ENCODE data around the gene TMEM239.

Gene TMEM239

DNA sequence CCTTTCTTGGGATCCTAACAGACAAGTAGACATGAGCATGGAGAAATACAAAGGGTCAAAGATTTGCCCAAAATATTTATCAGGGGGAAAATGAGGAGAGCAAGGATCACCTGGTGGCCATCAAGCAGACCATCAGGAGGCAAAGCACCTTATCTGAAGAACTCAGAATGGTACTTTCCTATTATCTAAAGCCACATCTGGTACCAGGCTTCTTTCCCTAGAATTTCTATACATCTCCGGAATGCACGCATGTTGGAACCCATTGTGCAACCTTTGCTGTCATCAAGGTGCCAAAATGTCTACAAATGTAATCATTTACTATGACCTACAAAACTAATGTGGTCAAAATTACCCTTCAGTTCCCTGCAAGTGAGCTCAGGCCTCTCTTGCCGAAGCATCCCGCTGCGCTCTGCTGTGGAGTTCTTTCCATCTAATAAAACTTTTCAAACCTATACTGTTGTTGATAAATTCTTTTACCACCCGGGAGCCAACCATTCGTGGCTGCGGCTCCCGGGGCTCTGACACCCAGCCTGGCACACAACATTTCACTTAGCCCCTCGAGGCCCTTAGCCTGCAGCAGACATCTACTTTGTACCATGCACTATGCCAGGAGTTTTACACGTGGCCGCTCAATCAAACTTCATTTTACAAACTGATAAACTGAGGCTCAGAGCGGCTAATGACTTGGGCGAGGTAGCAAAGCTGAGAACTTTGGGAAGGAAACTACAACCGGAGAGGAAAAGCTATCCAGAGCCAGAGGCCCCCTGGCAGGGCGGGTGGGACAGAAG lies 11.9 kb upstream of the TMEM239 start:
- Histone ChIP-seq H4K20me1 (ENCODE audit: insufficient read depth, low read length, poor library complexity, severe bottlenecking) (no peaks in the 10 kb centered on the region), H3K4me1 (ENCODE audit: insufficient read depth, low read length, poor library complexity, severe bottlenecking) (peaks cover 15% of the 10 kb centered on the region), H3K4me3 (ENCODE audit: low read length, poor library complexity, severe bottlenecking) (no peak overlapping the region), H2AFZ (ENCODE audit: low read length) (no peak overlapping the region), H3K9me3 (ENCODE audit: insufficient read depth, low read depth, low read length) (no peaks in the 10 kb centered on the region), H3K9ac (ENCODE audit: low read depth, low read length, poor library complexity, severe bottlenecking) (no peak overlapping the region), H3F3A (ENCODE audit: low read depth) (peaks cover 9% of the 10 kb centered on the region; the same call in 1 of the 2 replicates), H3K9me2 (replicated peaks; ENCODE audit: low read depth, low read length) (no peaks in the 10 kb centered on the region), H3K36me3 (ENCODE audit: insufficient read depth, low read length) (no peaks in the 10 kb centered on the region), H3K4me2 (ENCODE audit: low read depth, low read length, poor library complexity, severe bottlenecking) (no peak overlapping the region), H3K27me3 (ENCODE audit: insufficient read depth, low read length, poor library complexity, severe bottlenecking) (peaks cover 8% of the 10 kb centered on the region), H3K79me2 (ENCODE audit: insufficient read depth, low read length) (peaks cover 10% of the 10 kb centered on the region)
- TF ChIP-seq, protein P1, sequence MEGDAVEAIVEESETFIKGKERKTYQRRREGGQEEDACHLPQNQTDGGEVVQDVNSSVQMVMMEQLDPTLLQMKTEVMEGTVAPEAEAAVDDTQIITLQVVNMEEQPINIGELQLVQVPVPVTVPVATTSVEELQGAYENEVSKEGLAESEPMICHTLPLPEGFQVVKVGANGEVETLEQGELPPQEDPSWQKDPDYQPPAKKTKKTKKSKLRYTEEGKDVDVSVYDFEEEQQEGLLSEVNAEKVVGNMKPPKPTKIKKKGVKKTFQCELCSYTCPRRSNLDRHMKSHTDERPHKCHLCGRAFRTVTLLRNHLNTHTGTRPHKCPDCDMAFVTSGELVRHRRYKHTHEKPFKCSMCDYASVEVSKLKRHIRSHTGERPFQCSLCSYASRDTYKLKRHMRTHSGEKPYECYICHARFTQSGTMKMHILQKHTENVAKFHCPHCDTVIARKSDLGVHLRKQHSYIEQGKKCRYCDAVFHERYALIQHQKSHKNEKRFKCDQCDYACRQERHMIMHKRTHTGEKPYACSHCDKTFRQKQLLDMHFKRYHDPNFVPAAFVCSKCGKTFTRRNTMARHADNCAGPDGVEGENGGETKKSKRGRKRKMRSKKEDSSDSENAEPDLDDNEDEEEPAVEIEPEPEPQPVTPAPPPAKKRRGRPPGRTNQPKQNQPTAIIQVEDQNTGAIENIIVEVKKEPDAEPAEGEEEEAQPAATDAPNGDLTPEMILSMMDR (conservative IDR thresholded peaks at IDR 0.05; ENCODE audit: low read length), result no peak
- TF ChIP-seq EZH2phosphoT487 (IDR thresholded peaks at IDR 0.05; ENCODE audit: borderline replicate concordance), result no peak

DNA sequence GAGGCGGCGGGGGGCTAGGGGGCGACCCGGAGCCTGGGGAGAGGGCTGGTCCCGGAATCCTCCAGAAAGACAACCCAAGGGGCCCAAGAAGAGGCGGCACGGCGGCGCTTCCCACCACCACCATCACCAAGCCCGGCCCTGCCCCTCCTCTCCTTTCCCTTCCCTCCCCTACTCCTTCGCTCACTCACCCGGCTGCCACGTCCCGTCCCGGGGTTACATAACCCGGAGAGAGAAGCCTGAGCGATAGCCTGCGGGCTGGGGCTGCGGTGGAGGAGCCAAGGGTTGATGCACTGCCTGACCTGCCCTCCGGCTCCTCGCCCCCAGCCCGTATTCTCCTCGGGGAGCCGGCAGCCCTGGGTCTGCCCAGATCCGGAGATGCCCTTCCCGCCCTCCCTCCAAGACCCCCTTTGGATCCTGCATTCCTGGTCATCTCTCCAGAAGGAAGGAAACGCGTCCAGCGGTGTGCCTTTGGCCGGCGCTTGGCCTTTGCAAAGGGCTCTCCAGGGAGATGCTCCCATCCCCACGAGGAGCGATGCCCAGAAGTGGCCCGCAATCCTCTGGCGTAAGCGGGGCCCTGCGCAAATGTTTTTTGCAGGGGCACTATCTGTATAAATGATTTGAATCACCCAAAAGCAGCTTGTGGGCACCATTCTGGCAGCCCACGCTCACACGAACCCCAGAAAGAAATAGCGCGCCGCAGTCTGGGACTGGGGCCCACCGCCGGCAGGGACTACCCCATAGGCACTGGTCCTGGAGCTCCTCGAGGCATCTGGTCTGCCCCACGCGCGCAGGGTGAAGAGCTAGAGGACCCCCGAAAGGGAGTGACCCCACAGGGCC lies 11.1 kb upstream of the TMEM239 start:
- Histone ChIP-seq H3K9me3 (ENCODE audit: insufficient read depth, low read depth, low read length) (no peaks in the 10 kb centered on the region), H3K4me3 (ENCODE audit: low read length, poor library complexity, severe bottlenecking) (no peak overlapping the region)

DNA sequence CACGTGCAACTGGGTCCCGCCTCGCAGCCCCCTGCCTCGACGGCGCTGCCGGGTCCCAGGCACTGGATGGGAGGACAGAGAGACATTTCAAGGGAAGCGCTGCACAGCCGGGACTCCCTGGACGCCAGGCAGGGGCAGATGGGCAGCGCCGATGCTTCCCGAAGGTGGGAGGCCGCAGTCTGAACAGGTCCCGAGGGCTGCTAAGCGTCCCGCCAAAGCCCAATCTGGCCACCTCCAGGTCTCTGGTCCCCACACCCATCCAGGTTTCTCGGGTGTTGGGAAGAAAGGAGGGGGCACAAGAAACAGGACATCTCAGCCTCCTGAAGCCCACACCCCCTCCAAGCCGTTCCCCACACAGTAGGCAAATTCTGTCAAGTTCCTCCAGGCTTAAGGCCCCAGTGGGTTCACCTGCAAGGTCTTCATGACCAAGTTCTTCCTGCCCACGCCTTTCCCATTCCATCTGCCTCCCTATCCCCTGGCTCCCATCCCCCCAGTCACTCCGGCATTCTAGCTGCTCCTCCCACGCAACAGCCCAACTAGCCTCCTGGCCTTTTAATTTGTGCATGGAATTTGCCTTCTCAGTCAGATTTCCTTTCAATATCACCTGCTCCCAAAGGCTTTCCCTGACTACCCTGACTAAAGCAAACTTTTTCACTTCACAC lies 10.3 kb upstream of the TMEM239 start:
- Histone ChIP-seq H3K27me3 (ENCODE audit: insufficient read depth, low read length, poor library complexity, severe bottlenecking) (no peaks in the 10 kb centered on the region), H3F3A (ENCODE audit: low read depth) (peaks cover 8% of the 10 kb centered on the region; the same call in 1 of the 2 replicates), H3K4me3 (ENCODE audit: low read length, poor library complexity, severe bottlenecking) (no peak overlapping the region), H3K9me3 (ENCODE audit: insufficient read depth, low read depth, low read length) (no peaks in the 10 kb centered on the region), H4K20me1 (ENCODE audit: insufficient read depth, low read length, poor library complexity, severe bottlenecking) (no peaks in the 10 kb centered on the region), H3K9me2 (replicated peaks; ENCODE audit: low read depth, low read length) (no peaks in the 10 kb centered on the region), H3K36me3 (ENCODE audit: insufficient read depth, low read length) (no peaks in the 10 kb centered on the region), H3K79me2 (ENCODE audit: insufficient read depth, low read length) (no peaks in the 10 kb centered on the region), H3K4me1 (ENCODE audit: insufficient read depth, low read length, poor library complexity, severe bottlenecking) (peaks cover 15% of the 10 kb centered on the region), H3K4me2 (ENCODE audit: low read depth, low read length, poor library complexity, severe bottlenecking) (no peak overlapping the region), H2AFZ (ENCODE audit: low read length) (no peak overlapping the region), H3K9ac (ENCODE audit: low read depth, low read length, poor library complexity, severe bottlenecking) (no peak overlapping the region)
- TF ChIP-seq, protein P1 (conservative IDR thresholded peaks at IDR 0.05; ENCODE audit: low read length), result no peak
- TF ChIP-seq EZH2phosphoT487 (IDR thresholded peaks at IDR 0.05; ENCODE audit: borderline replicate concordance), result no peak

More for the DNA sequence above, 11.1 kb upstream of the TMEM239 start:
- Histone ChIP-seq H2AFZ (ENCODE audit: low read length) (no peak overlapping the region), H3K36me3 (ENCODE audit: insufficient read depth, low read length) (no peaks in the 10 kb centered on the region), H3K79me2 (ENCODE audit: insufficient read depth, low read length) (peaks cover 2% of the 10 kb centered on the region; the same call in 1 of the 2 replicates), H3K4me1 (ENCODE audit: insufficient read depth, low read length, poor library complexity, severe bottlenecking) (peaks cover 15% of the 10 kb centered on the region), H3K4me2 (ENCODE audit: low read depth, low read length, poor library complexity, severe bottlenecking) (no peak overlapping the region), H3K9ac (ENCODE audit: low read depth, low read length, poor library complexity, severe bottlenecking) (no peak overlapping the region), H4K20me1 (ENCODE audit: insufficient read depth, low read length, poor library complexity, severe bottlenecking) (no peaks in the 10 kb centered on the region), H3K27me3 (ENCODE audit: insufficient read depth, low read length, poor library complexity, severe bottlenecking) (peaks cover 1% of the 10 kb centered on the region), H3F3A (ENCODE audit: low read depth) (peaks cover 9% of the 10 kb centered on the region; the same call in 1 of the 2 replicates), H3K9me2 (replicated peaks; ENCODE audit: low read depth, low read length) (no peaks in the 10 kb centered on the region)
- TF ChIP-seq, protein P1 (conservative IDR thresholded peaks at IDR 0.05; ENCODE audit: low read length), result no peak
